H9 (cell line): ENCODE data around the gene ESPNL. TPM values are rescaled to one million over a fixed set of nuclear protein-coding genes. Genes with fewer than 3 reads are reported as not detected.

Source experiments
- DNase-seq: peaks from one replicate; pipeline ENCODE4 v3.0.0-alpha.2; 2017
- H2AFZ ChIP-seq: one replicate; pipeline ENCODE4 v1.6.1; 2013; ENCODE audit warnings: mild to moderate bottlenecking, low read length, control low read depth, moderate library complexity
- H2AK5ac ChIP-seq: 2 replicates; pipeline ENCODE4 v1.6.1; 2013; ENCODE audit warnings: low read length, control low read depth, mixed read lengths; ENCODE audit not compliant: insufficient read length
- H2BK120ac ChIP-seq: one replicate; pipeline ENCODE4 v1.6.1; 2013; ENCODE audit warnings: low read depth, mild to moderate bottlenecking, low read length, control low read depth, inconsistent platforms; ENCODE audit not compliant: poor library complexity, severe bottlenecking
- H2BK12ac ChIP-seq: 2 replicates; pipeline ENCODE4 v1.6.1; 2013; ENCODE audit warnings: low read length, control low read depth, mixed read lengths, low read depth; ENCODE audit not compliant: insufficient read length
- H2BK15ac ChIP-seq: 2 replicates; pipeline ENCODE4 v1.6.1; 2013; ENCODE audit warnings: low read depth, low read length, control low read depth
- H2BK20ac ChIP-seq: one replicate; pipeline ENCODE4 v1.6.1; 2013; ENCODE audit warnings: low read depth, mild to moderate bottlenecking, low read length, control low read depth, inconsistent platforms; ENCODE audit not compliant: poor library complexity, severe bottlenecking
- H2BK5ac ChIP-seq: 2 replicates; pipeline ENCODE4 v1.6.1; 2013; ENCODE audit warnings: low read length, control low read depth, mixed read lengths; ENCODE audit not compliant: insufficient read length
- H3K14ac ChIP-seq: 2 replicates; pipeline ENCODE4 v1.6.1; 2013; ENCODE audit warnings: low read length, control low read depth; ENCODE audit not compliant: insufficient read depth
- H3K18ac ChIP-seq: 2 replicates; pipeline ENCODE4 v1.6.1; 2013; ENCODE audit warnings: low read depth, mild to moderate bottlenecking, mixed read lengths, low read length, control low read depth; ENCODE audit not compliant: insufficient read length
- H3K23ac ChIP-seq: 2 replicates; pipeline ENCODE4 v1.6.1; 2013; ENCODE audit warnings: low read length, control low read depth, mixed read lengths, low read depth; ENCODE audit not compliant: insufficient read length
- H3K23me2 ChIP-seq: 2 replicates; pipeline ENCODE4 v1.6.1; 2013; ENCODE audit warnings: low read depth, mild to moderate bottlenecking, mixed read lengths, low read length, control low read depth; ENCODE audit not compliant: insufficient read length, poor library complexity, severe bottlenecking
- H3K27ac ChIP-seq: 2 replicates; pipeline ENCODE4 v1.5.1; 2013; ENCODE audit warnings: low read length, control low read depth, mixed read lengths, low read depth; ENCODE audit not compliant: insufficient read length
- H3K27me3 ChIP-seq: 2 replicates; pipeline ENCODE4 v1.6.1; 2013; ENCODE audit warnings: low read length, control low read depth, inconsistent platforms; ENCODE audit not compliant: insufficient read depth
- H3K4ac ChIP-seq: 2 replicates; pipeline ENCODE4 v1.6.1; 2013; ENCODE audit warnings: low read depth, mild to moderate bottlenecking, control low read depth, inconsistent platforms, low read length, moderate library complexity
- H3K4me1 ChIP-seq: 2 replicates; pipeline ENCODE4 v1.6.1; 2013; ENCODE audit warnings: low read length, control low read depth, inconsistent platforms; ENCODE audit not compliant: insufficient read depth
- H3K4me2 ChIP-seq: 2 replicates; pipeline ENCODE4 v1.6.1; 2013; ENCODE audit warnings: low read length, control low read depth, mixed read lengths; ENCODE audit not compliant: insufficient read length, insufficient read depth
- H3K56ac ChIP-seq: 2 replicates; pipeline ENCODE4 v1.6.1; 2013; ENCODE audit warnings: low read depth, mild to moderate bottlenecking, mixed read lengths, low read length, control low read depth; ENCODE audit not compliant: insufficient read length
- H3K79me1 ChIP-seq: 2 replicates; pipeline ENCODE4 v1.6.1; 2013; ENCODE audit warnings: low read depth, mild to moderate bottlenecking, moderate library complexity, low read length, control low read depth, inconsistent platforms; ENCODE audit not compliant: insufficient read depth, poor library complexity, severe bottlenecking
- H3K79me2 ChIP-seq: 2 replicates; pipeline ENCODE4 v1.6.1; 2013; ENCODE audit warnings: low read length, control low read depth, inconsistent platforms; ENCODE audit not compliant: insufficient read depth
- H3K9ac ChIP-seq: 2 replicates; pipeline ENCODE4 v1.6.1; 2013; ENCODE audit warnings: low read length, control low read depth, mixed read lengths; ENCODE audit not compliant: insufficient read length; ENCODE audit errors: extremely low read depth
- H3K9me3 ChIP-seq: one replicate; pipeline ENCODE4 v1.6.1; 2013; ENCODE audit warnings: low read depth, low read length, inconsistent platforms; ENCODE audit not compliant: control insufficient read depth
- H3T11ph ChIP-seq: one replicate; pipeline ENCODE4 v1.6.1; 2013; ENCODE audit warnings: mild to moderate bottlenecking, low read length, control low read depth, inconsistent platforms
- H4K20me1 ChIP-seq: one replicate; pipeline ENCODE4 v1.6.1; 2013; ENCODE audit not compliant: control insufficient read depth, insufficient read length, insufficient read depth
- H4K5ac ChIP-seq: 2 replicates; pipeline ENCODE4 v1.6.1; 2013; ENCODE audit warnings: low read depth, mild to moderate bottlenecking, mixed read lengths, low read length, control low read depth; ENCODE audit not compliant: insufficient read length
- H4K8ac ChIP-seq: replicated peaks from 2 replicates; pipeline ENCODE4 v1.6.1; 2013; ENCODE audit warnings: low read length, control low read depth, mixed read lengths, low read depth; ENCODE audit not compliant: insufficient read length
- H4K91ac ChIP-seq: 2 replicates; pipeline ENCODE4 v1.6.1; 2013; ENCODE audit warnings: low read depth, mild to moderate bottlenecking, moderate library complexity, mixed read lengths, low read length, control low read depth; ENCODE audit not compliant: insufficient read length
- H3K27ac Mint-ChIP-seq, 3 experiments: 2 replicates in 2 of 3; 3 replicates in 1 of 3; pipeline ENCODE4 v1.8.0; 2020 to 2021; ENCODE audit warnings: mixed read lengths in 3 of 3, mild to moderate bottlenecking in 1 of 3, moderate library complexity in 1 of 3
- H3K27me3 Mint-ChIP-seq: 2 replicates; pipeline ENCODE4 v1.8.0; 2021; ENCODE audit warnings: low read depth, mild to moderate bottlenecking, moderate library complexity, mixed read lengths
- H3K36me3 Mint-ChIP-seq, 3 experiments: 2 replicates in 2 of 3; 3 replicates in 1 of 3; pipeline ENCODE4 v1.8.0; 2020 to 2021; ENCODE audit warnings: low read depth in 3 of 3, mixed read lengths in 3 of 3; ENCODE audit not compliant: insufficient read depth in 1 of 3
- H3K4me1 Mint-ChIP-seq, 2 experiments: 2 replicates each; pipeline ENCODE4 v1.8.0; 2020; ENCODE audit warnings: mixed read lengths in 2 of 2
- H3K4me3 Mint-ChIP-seq, 2 experiments: 2 replicates in 1 of 2; 3 replicates in 1 of 2; pipeline ENCODE4 v1.8.0; 2020 to 2021; ENCODE audit warnings: mild to moderate bottlenecking in 2 of 2, mixed read lengths in 2 of 2, moderate library complexity in 1 of 2
- H3K9me3 Mint-ChIP-seq, 2 experiments: 2 replicates in 1 of 2; 3 replicates in 1 of 2; pipeline ENCODE4 v1.8.0; 2020; ENCODE audit warnings: mild to moderate bottlenecking in 2 of 2, mixed read lengths in 2 of 2, moderate library complexity in 1 of 2
- CTCF ChIP-seq: fragments of 200-600 bp; sonication (generic); conservative IDR thresholded peaks from 3 replicates; pipeline ENCODE4 v1.8.0; 2021; ENCODE audit warnings: antibody characterized with exemption, mild to moderate bottlenecking
- WGBS: extraction: QIAGEN DNeasy Blood & Tissue Kit; methylation state at CpG from one replicate; pipeline ENCODE4 v1.1.7; 2013; ENCODE audit warnings: missing lambda C conversion rate, low lambda C conversion rate, mixed read lengths; ENCODE audit not compliant: insufficient read length; ENCODE audit errors: extremely low coverage; 5-methylcytosine and 5-hydroxymethylcytosine counted together
- total RNA-seq: library from RNA; stranded (reverse); gene quantifications from 2 replicates; pipeline ENCODE4 v1.2.1, GENCODE V29; 2021

ESPNL gene
- total RNA-seq, 1 experiment from 2014 or later, result 0.17 TPM

- Mint-ChIP-seq H3K9me3 (no peaks in the 10 kb centered on the region), H3K4me3 (no peak overlapping the region), H3K27ac (0 out of 7 replicates have a peak overlapping the region, but pooled peaks of 1 of the 3 experiments have one; percentile 51), H3K36me3 (peaks cover 0 to 4% (median 0%) of the 10 kb centered on the region in 3 experiments; a peak in 3 of 7 replicates), H3K27me3 (no peaks in the 10 kb centered on the region; the same call in none of the 2 replicates), H3K4me1 (peaks cover 13 to 21% of the 10 kb centered on the region in 2 experiments)
- no peak overlapping the region for H3K18ac ChIP-seq
- H2AFZ ChIP-seq, result no peak overlapping the region
- H4K20me1 ChIP-seq, result no peaks in the 10 kb centered on the region
- no CpG with 5 or more reads among the region's 10 CpGs for WGBS
- no peak overlapping the region for H4K91ac ChIP-seq
- DNase-seq, result no peak
- H3T11ph ChIP-seq, result no peak overlapping the region
- H3K14ac ChIP-seq, result no peak overlapping the region; the same call in 1 of the 2 replicates
- H2BK120ac ChIP-seq, result no peak overlapping the region
- no peaks in the 10 kb centered on the region; the same call in 1 of the 2 replicates for H3K4me1 ChIP-seq
- H3K79me2 ChIP-seq, result no peaks in the 10 kb centered on the region
- no peak overlapping the region for H3K4me2 ChIP-seq
- H3K9ac ChIP-seq, result no peak overlapping the region
- no peak overlapping the region for H2BK5ac ChIP-seq
- no peaks in the 10 kb centered on the region for H3K27me3 ChIP-seq
- no peak overlapping the region for H3K56ac ChIP-seq
- no peak overlapping the region for H2BK15ac ChIP-seq
- H3K79me1 ChIP-seq, result no peaks in the 10 kb centered on the region
- no peak overlapping the region for H3K4ac ChIP-seq
- H4K8ac ChIP-seq, result no peak overlapping the region
- H3K27ac ChIP-seq, result no peak overlapping the region
- H3K23me2 ChIP-seq, result no peaks in the 10 kb centered on the region
- no peak overlapping the region for H4K5ac ChIP-seq
- H3K23ac ChIP-seq, result no peak overlapping the region
- no peak overlapping the region for H2AK5ac ChIP-seq
- no peak overlapping the region for H2BK12ac ChIP-seq
- H3K9me3 ChIP-seq, result no peaks in the 10 kb centered on the region
- TF ChIP-seq CTCF, result no peak
- no peak overlapping the region for H2BK20ac ChIP-seq
Observed at GRCh38 chr2:238102865-238103264, 2.7 kb downstream of the ESPNL start.
